Stimulated activated CD8-positive, alpha-beta memory T cell treated with anti-CD3 and anti-CD28 coated beads, Interleukin-4, amount 100 ng/mL, for 1 hour (primary cell): ENCODE measurements around the gene TBX15.
"Not testable (repeated sequence)": the region's sequence is repeated elsewhere in the genome, so short reads cannot be mapped to it uniquely, and the experiment has no call there.

Source experiments
- DNase-seq, 2 donors: peaks; one replicate each; pipeline ENCODE4 v3.0.0-alpha.2; 2020; ENCODE audit warnings: low read depth in 2 of 2, low spot score in 1 of 2

TBX15 gene

GRCh38 chr1:118960567-118961136, 27.5 kb downstream of the TBX15 start:
- no peak for DNase-seq

- no peak for DNase-seq
Measured at GRCh38 chr1:118960026-118960561, 28.0 kb downstream of the TBX15 start.

GRCh38 chr1:118958937-118959631, 29.1 kb downstream of the TBX15 start:
- no peak for DNase-seq

- no peak for DNase-seq
Measured at GRCh38 chr1:118958140-118958539, 30.0 kb downstream of the TBX15 start.

GRCh38 chr1:118957579-118957978, 30.6 kb downstream of the TBX15 start:
- DNase-seq, result not testable (repeated sequence)

- DNase-seq, result no peak
Measured at GRCh38 chr1:118954301-118954905, 33.7 kb downstream of the TBX15 start.

- no peak for DNase-seq
Measured at GRCh38 chr1:118951270-118951936, 36.7 kb downstream of the TBX15 start.

- no peak for DNase-seq
Measured at GRCh38 chr1:118949315-118949714, 38.8 kb downstream of the TBX15 start.

GRCh38 chr1:118948846-118949245, 39.3 kb downstream of the TBX15 start:
- DNase-seq, result no peak

GRCh38 chr1:118948351-118948750, 39.8 kb downstream of the TBX15 start:
- no peak for DNase-seq

GRCh38 chr1:118947790-118948189, 40.4 kb downstream of the TBX15 start:
- DNase-seq, result no peak

- no peak for DNase-seq
Measured at GRCh38 chr1:118947003-118947765, 41.0 kb downstream of the TBX15 start.

GRCh38 chr1:118945489-118945888, 42.7 kb downstream of the TBX15 start:
- no peak for DNase-seq

GRCh38 chr1:118944546-118944945, 43.6 kb downstream of the TBX15 start:
- DNase-seq, result no peak

- no peak for DNase-seq
Measured at GRCh38 chr1:118944133-118944532, 44.0 kb downstream of the TBX15 start.

GRCh38 chr1:118940957-118941356, 47.2 kb downstream of the TBX15 start:
- DNase-seq, result no peak

GRCh38 chr1:118937413-118938072, 50.6 kb downstream of the TBX15 start:
- DNase-seq, result no peak

- DNase-seq, result no peak
Measured at GRCh38 chr1:118934706-118935105, 53.4 kb downstream of the TBX15 start.

- DNase-seq, result no peak
Measured at GRCh38 chr1:118933051-118933781, 54.9 kb downstream of the TBX15 start.

- DNase-seq, result no peak
Measured at GRCh38 chr1:118931876-118932275, 56.3 kb downstream of the TBX15 start.
